Smooth muscle cell (in vitro differentiated cells): ENCODE measurements around the gene MET. TPM values are rescaled to one million over a fixed set of nuclear protein-coding genes. Genes with fewer than 3 reads are reported as not detected.

Source experiments
- DNase-seq: peaks from one replicate; lab custom pipeline; 2025; ENCODE audit not compliant: unreplicated experiment; lab: John Stamatoyannopoulos, UW
- H2AFZ ChIP-seq: fragments of 200-600 bp; sonication (generic); 2 replicates; pipeline ENCODE4 v1.6.0; 2016; ENCODE audit warnings: antibody characterized with exemption, low read depth, mild to moderate bottlenecking
- H3F3A ChIP-seq: fragments of 200-600 bp; sonication (generic); 2 replicates; pipeline ENCODE4 v1.6.0; 2017; ENCODE audit warnings: antibody characterized with exemption, low read depth
- H3K27ac ChIP-seq: fragments of 200-600 bp; sonication (generic); 2 replicates; pipeline ENCODE4 v1.5.1; 2016; ENCODE audit warnings: low read depth, mild to moderate bottlenecking
- H3K27me3 ChIP-seq: fragments of 200-600 bp; sonication (generic); 2 replicates; pipeline ENCODE4 v1.6.1; 2016; ENCODE audit warnings: low read depth, mild to moderate bottlenecking
- H3K36me3 ChIP-seq: fragments of 200-600 bp; sonication (generic); 2 replicates; pipeline ENCODE4 v1.5.1; 2016; ENCODE audit warnings: low read depth
- H3K4me1 ChIP-seq: fragments of 200-600 bp; sonication (generic); 2 replicates; pipeline ENCODE4 v1.5.1; 2016; ENCODE audit warnings: low read depth
- H3K4me2 ChIP-seq: fragments of 200-600 bp; sonication (generic); 2 replicates; pipeline ENCODE4 v1.6.0; 2016; ENCODE audit warnings: mild to moderate bottlenecking
- H3K4me3 ChIP-seq: fragments of 200-600 bp; sonication (generic); 2 replicates; pipeline ENCODE4 v1.5.1; 2016; ENCODE audit warnings: mild to moderate bottlenecking
- H3K79me2 ChIP-seq: fragments of 200-600 bp; sonication (generic); 2 replicates; pipeline ENCODE4 v1.6.0; 2016; ENCODE audit warnings: low read depth, mild to moderate bottlenecking
- H3K9ac ChIP-seq: fragments of 200-600 bp; sonication (generic); 2 replicates; pipeline ENCODE4 v1.6.0; 2016; ENCODE audit warnings: low read depth
- H3K9me3 ChIP-seq: fragments of 200-600 bp; sonication (generic); replicated peaks from 2 replicates; pipeline ENCODE4 v1.5.1; 2016; ENCODE audit warnings: low read depth
- H4K20me1 ChIP-seq: fragments of 200-600 bp; sonication (generic); 2 replicates; pipeline ENCODE4 v1.6.0; 2016; ENCODE audit warnings: low read depth
- WGBS: methylation state at CpG from one replicate; pipeline ENCODE4 v1.1.7; 2016; ENCODE audit warnings: low lambda C conversion rate; 5-methylcytosine and 5-hydroxymethylcytosine counted together
- polyA plus RNA-seq: library from polyadenylated mRNA; unstranded; fragments of >200 nt; fragmentation: Nextera tagmentation; extraction: Ambion mirVana; gene quantifications from 2 replicates; pipeline ENCODE4 v1.2.1, GENCODE V29; 2016
- total RNA-seq: library from RNA; depleted of rRNA; stranded (reverse); fragments of >200 nt; gene quantifications from 2 replicates; pipeline ENCODE4 v1.2.3, GENCODE V29; 2014
- TF ChIP-seq, protein P1 (sequence below): fragments of 200-600 bp; sonication (generic); IDR thresholded peaks from 2 replicates; pipeline ENCODE4 v1.5.1; 2017; ENCODE audit warnings: borderline replicate concordance, mild to moderate bottlenecking, antibody characterized with exemption; ENCODE audit not compliant: insufficient read depth, poor library complexity, severe bottlenecking

Gene MET
- total and polyA plus RNA-seq, 2 experiments from 2014 or later = 1.2 to 12.0 TPM

DNA sequence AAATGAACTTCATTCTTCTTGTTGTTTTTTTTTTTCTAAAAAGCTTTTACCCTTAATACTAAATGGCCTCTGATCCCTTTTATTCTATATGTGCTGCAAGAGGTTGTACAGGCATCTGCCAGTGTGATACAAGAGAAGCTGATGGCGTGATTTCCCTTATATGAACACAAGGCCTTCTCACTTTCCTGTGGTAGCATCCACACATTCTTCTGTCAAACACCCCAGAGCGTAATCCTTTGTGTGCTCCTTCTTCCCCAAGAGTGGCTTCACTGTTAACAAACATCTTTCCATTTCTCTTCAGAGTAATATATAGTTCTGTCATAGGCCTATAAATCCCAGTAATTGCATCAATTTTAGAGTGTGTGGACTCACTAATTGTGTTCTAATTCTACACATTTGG, 104.0 kb downstream of the MET start:
- Histone ChIP-seq H3K27me3 (no peaks in the 10 kb centered on the region), H3K9ac (no peak overlapping the region), H3K4me1 (peaks cover 9% of the 10 kb centered on the region), H3K36me3 (no peaks in the 10 kb centered on the region), H3F3A (peaks cover 3% of the 10 kb centered on the region), H2AFZ (no peak overlapping the region), H4K20me1 (no peaks in the 10 kb centered on the region), H3K27ac (no peak overlapping the region), H3K9me3 (no peaks in the 10 kb centered on the region), H3K4me3 (no peak overlapping the region), H3K4me2 (no peak overlapping the region), H3K79me2 (no peaks in the 10 kb centered on the region)
- WGBS = 86% methylated on average over 2 of the region's 2 CpGs
- no peak for DNase-seq
- TF ChIP-seq, protein P1, sequence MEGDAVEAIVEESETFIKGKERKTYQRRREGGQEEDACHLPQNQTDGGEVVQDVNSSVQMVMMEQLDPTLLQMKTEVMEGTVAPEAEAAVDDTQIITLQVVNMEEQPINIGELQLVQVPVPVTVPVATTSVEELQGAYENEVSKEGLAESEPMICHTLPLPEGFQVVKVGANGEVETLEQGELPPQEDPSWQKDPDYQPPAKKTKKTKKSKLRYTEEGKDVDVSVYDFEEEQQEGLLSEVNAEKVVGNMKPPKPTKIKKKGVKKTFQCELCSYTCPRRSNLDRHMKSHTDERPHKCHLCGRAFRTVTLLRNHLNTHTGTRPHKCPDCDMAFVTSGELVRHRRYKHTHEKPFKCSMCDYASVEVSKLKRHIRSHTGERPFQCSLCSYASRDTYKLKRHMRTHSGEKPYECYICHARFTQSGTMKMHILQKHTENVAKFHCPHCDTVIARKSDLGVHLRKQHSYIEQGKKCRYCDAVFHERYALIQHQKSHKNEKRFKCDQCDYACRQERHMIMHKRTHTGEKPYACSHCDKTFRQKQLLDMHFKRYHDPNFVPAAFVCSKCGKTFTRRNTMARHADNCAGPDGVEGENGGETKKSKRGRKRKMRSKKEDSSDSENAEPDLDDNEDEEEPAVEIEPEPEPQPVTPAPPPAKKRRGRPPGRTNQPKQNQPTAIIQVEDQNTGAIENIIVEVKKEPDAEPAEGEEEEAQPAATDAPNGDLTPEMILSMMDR = no peak

DNA sequence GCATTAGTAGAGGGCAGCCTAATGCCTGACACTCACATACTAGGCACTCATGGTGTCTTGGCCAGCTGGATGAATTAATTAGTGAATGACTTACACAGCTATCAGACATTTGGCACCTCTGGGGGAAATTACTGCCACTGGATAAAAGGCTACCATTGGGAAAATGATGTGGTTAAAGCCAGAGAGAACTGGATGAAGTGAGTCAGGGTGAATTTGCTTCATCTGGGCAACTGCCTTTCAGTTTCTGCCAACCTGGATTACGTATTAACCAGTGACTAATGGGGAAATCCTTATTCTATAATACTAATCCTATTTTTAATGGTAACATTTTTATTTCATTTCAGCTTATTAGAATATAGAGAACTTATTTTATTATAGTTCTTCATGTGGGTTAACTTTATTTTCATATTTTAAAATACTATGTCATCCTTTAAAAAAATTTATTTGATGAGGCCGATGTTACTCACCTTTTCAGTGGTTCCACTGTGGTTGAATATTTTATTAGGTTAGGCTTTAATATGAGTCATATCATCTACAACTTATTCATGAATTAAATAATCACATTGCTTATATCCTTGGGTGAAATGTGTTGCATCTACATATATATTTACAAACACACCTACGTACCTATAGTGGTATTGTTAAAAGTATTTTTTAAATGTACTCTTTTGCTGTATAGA, 104.8 kb downstream of the MET start:
- no peak overlapping the region for H3K4me3 ChIP-seq
- H3K27ac ChIP-seq = peak overlapping the region; percentile 41
- no peak overlapping the region for H2AFZ ChIP-seq
- H3K4me1 ChIP-seq = peaks cover 16% of the 10 kb centered on the region
- peaks cover 3% of the 10 kb centered on the region for H3F3A ChIP-seq
- TF ChIP-seq, protein P1 = no peak
- WGBS = 82% methylated on average over 3 of the region's 3 CpGs
- no peaks in the 10 kb centered on the region for H3K9me3 ChIP-seq
- no peak for DNase-seq
- H3K79me2 ChIP-seq = no peaks in the 10 kb centered on the region
- H3K4me2 ChIP-seq = peak overlapping the region; percentile 10
- H3K36me3 ChIP-seq = no peaks in the 10 kb centered on the region
- H4K20me1 ChIP-seq = no peaks in the 10 kb centered on the region
- no peaks in the 10 kb centered on the region for H3K27me3 ChIP-seq
- no peak overlapping the region for H3K9ac ChIP-seq

DNA sequence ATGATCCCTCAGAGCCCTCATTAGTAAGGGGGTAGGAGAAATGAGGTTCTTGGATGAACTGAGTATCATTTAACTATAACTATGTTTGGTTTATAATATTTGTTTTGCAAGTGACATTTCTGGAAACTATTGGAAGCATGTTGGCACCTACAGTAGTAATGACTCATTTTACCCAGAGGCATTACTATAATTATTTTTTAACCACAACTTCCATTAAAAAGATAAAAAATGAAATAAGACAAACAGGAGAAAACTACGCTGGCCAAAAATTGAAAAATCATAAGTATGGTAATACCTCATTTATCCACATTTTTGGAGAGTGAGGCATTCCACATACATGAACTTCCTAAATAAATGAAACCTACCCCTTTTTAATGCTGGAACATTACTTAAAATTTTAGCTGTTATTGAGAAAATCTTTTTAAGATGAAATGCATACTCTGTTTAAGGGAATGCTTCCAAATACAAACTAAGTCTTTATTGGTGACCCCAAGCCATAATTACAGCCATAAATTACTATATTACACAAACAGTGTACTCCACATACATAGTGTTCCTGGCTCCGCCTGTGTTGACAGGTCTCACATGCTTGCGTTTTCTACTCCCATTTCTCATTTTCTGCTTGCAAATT, 105.8 kb downstream of the MET start:
- no peak overlapping the region for H3K4me3 ChIP-seq
- H3K4me1 ChIP-seq = peaks cover 26% of the 10 kb centered on the region
- H3K27me3 ChIP-seq = no peaks in the 10 kb centered on the region
- 73% methylated on average over 3 of the region's 3 CpGs for WGBS
- no peak overlapping the region for H3K9ac ChIP-seq
- H3K27ac ChIP-seq = peak overlapping the region; percentile 41
- H4K20me1 ChIP-seq = no peaks in the 10 kb centered on the region
- no peaks in the 10 kb centered on the region for H3K79me2 ChIP-seq
- no peaks in the 10 kb centered on the region for H3K36me3 ChIP-seq
- peak overlapping the region; percentile 10 for H3K4me2 ChIP-seq
- H3K9me3 ChIP-seq = no peaks in the 10 kb centered on the region
- TF ChIP-seq, protein P1 = no peak
- no peak for DNase-seq
- H3F3A ChIP-seq = peaks cover 3% of the 10 kb centered on the region
- H2AFZ ChIP-seq = no peak overlapping the region
